HL-60 (cell line): ENCODE measurements around the gene CCDC107.

Source experiments
- DNase-seq, 2 experiments: peaks; one replicate each; pipeline ENCODE4 v3.0.0-alpha.2; 2010 to 2020; ENCODE audit warnings: low read depth in 1 of 2, low spot score in 1 of 2
- H3K27ac ChIP-seq: fragments of 250-450 bp; sonication (Bioruptor Pico); replicated peaks from 2 replicates; pipeline ENCODE4 v1.5.1; 2020; ENCODE audit warnings: mild to moderate bottlenecking, moderate library complexity
- H3K27me3 ChIP-seq: fragments of 250-450 bp; sonication (Bioruptor Pico); 2 replicates; pipeline ENCODE4 v1.5.1; 2021; ENCODE audit warnings: mild to moderate bottlenecking, moderate library complexity; ENCODE audit not compliant: insufficient read depth, poor library complexity, severe bottlenecking
- H3K4me3 ChIP-seq: replicated peaks from 2 replicates; pipeline ENCODE4 v1.5.1; 2011; ENCODE audit warnings: mild to moderate bottlenecking, control low read depth, low read length; ENCODE audit not compliant: insufficient read depth
- CTCF ChIP-seq: IDR thresholded peaks from one replicate; pipeline ENCODE4 v1.5.1; 2011; ENCODE audit warnings: low read length, control low read depth, inconsistent platforms; ENCODE audit not compliant: insufficient read depth
- GABPA ChIP-seq: IDR thresholded peaks from 2 replicates; pipeline ENCODE4 v1.6.1; 2012; ENCODE audit warnings: low read depth
- POLR2AphosphoS5 ChIP-seq: IDR thresholded peaks from 2 replicates; pipeline ENCODE4 v1.6.1; 2012; ENCODE audit warnings: low read depth
- REST ChIP-seq: IDR thresholded peaks from 2 replicates; pipeline ENCODE4 v1.6.1; 2012; ENCODE audit warnings: low read depth; ENCODE audit not compliant: insufficient replicate concordance
- SPI1 ChIP-seq: IDR thresholded peaks from 2 replicates; pipeline ENCODE4 v1.6.1; 2012; ENCODE audit warnings: low read depth, mild to moderate bottlenecking, borderline replicate concordance

Gene CCDC107

DNA sequence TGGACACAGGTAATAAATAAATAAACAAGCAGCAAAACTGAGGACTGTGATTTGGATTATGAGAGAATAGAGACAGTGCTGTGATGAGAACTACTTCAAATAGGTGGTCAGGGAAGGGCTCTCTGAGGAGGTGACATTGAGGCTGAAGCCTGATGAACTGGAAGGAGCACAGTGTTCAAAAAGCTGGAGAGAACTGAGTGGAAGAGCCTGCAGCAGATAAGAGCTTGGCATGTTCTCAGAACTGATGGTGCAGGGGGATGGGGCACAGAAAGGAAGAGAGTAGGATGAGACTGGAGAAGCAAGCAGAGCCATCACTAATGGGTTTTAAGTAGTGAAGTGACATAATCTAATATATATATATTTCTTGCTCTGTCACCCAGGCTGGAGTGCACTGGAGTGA lies 42.9 kb downstream of the CCDC107 start:
- TF ChIP-seq SPI1 (no peak), REST (no peak), POLR2AphosphoS5 (no peak), GABPA (no peak), CTCF (no peak)
- Histone ChIP-seq H3K4me3 (no peak overlapping the region), H3K27ac (no peak overlapping the region), H3K27me3 (no peaks in the 10 kb centered on the region)
- no peak for DNase-seq

GRCh38 chr9:35702696-35703095 lies 44.6 kb downstream of the CCDC107 start:
- Histone ChIP-seq H3K4me3 (no peak overlapping the region), H3K27me3 (no peaks in the 10 kb centered on the region), H3K27ac (no peak overlapping the region)
- DNase-seq, result no peak
- TF ChIP-seq POLR2AphosphoS5 (no peak), SPI1 (no peak), GABPA (no peak), CTCF (no peak)

GRCh38 chr9:35703906-35704672 lies 46.0 kb downstream of the CCDC107 start:
- Histone ChIP-seq H3K27me3 (no peaks in the 10 kb centered on the region), H3K27ac (no peak overlapping the region), H3K4me3 (no peak overlapping the region)
- no peak for DNase-seq
- no peak for TF ChIP-seq REST

DNA sequence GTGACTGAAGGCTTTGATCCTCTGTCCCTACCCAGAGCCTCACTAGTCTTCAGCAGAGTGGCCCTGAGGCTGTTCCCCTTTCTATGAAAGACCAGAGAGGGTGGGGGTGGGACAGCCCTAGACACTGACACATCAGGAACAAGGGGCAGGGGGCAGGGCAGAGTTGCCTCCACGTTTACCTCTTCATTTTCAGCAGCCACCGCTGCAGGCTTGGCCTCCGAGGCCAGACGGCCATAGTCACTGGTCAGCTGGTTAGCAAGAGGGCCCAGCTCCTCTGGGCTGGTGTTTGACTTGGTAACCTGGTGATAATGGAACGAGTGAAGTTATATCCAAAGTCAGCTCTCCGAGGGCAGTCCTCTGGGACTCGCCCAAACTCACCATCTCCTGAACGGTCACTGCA lies 47.3 kb downstream of the CCDC107 start:
- Histone ChIP-seq H3K4me3 (no peak overlapping the region), H3K27ac (no peak overlapping the region), H3K27me3 (no peaks in the 10 kb centered on the region)
- DNase-seq, result no peak
- TF ChIP-seq POLR2AphosphoS5 (no peak), REST (no peak), GABPA (no peak), CTCF (no peak)
